NCI-H1694 (cell line): ENCODE results near the gene HNRNPCL2.
"Not testable (repeated sequence)": the region's sequence is repeated elsewhere in the genome, so short reads cannot be mapped to it uniquely, and the experiment has no call there.

Experiments used
- DNase-seq: peaks from one replicate; lab custom pipeline; 2025; lab: John Stamatoyannopoulos, UW

Gene HNRNPCL2

DNA sequence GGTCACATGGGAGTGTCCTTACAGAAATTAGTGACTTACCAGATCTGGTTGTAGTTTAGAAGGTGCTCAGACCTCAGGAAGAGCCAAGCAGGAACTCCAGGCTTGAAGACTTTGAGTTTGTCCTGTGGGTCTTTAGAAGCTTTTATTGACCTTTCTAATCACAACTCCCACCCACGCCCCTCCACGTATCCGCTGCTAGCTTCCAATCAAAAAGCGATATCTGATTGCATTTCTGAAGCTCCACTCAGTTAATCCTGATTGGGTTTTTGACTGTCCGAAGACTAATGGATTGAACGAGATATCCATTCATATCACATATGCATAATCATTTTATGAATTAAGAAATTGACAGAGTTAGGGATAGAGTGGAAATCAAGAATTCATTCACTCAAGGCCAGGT, at the start of gene HNRNPCL2:
Gene HNRNPCL2, minus strand, starts transcription at position 101 of the 400 bp plus-strand sequence. CDS start 454 bp downstream, outside the sequence.
- DNase-seq: not testable (repeated sequence)

DNA sequence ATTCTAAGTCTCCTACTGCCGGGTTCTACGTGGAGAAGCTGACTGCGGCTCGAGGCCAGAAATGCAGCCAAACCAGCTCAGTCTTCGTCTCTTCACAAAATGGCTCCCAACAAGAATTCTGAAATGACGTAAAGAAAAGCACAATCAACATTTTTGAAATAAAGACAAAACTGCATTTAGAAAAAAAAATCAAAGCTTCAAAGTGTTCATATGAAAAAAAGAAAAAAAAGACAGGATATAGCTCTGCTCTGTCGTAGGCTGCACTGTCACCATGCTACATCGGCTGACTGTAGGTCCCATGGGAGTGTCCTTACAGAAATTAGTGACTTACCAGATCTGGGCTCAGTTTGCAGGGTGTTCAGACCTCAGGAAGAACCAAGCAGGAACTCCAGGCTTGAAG, 48.9 kb upstream of the HNRNPCL2 start, which contains the start of gene HNRNPCL4:
Gene HNRNPCL4, minus strand, starts transcription at position 101 of the 400 bp plus-strand sequence. CDS start 164 bp downstream, outside the sequence.
- not testable (repeated sequence) for DNase-seq

DNA sequence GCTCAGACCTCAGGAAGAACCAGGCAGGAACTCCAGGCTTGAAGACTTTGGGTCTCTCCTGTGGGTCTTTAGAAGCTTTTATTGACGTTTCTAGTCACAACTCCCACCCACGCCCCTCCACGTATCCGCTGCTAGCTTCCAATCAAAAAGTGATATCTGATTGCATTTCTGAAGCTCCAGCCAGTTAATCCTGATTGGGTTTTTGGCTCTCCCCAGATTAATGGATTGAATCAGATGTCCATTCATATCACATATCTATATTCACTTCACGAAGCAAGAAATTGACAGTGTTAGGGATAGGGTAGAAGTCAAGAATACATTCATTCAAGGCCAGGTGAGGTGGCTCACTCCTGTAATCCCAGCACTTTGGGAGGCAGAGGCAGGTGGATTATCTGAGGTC, 39.3 kb upstream of the HNRNPCL2 start, which contains the start of gene PRAMEF26:
Gene PRAMEF26, minus strand, starts transcription at position 101 of the 400 bp plus-strand sequence. CDS start 2,914 bp downstream, outside the sequence.
- not testable (repeated sequence) for DNase-seq

DNA sequence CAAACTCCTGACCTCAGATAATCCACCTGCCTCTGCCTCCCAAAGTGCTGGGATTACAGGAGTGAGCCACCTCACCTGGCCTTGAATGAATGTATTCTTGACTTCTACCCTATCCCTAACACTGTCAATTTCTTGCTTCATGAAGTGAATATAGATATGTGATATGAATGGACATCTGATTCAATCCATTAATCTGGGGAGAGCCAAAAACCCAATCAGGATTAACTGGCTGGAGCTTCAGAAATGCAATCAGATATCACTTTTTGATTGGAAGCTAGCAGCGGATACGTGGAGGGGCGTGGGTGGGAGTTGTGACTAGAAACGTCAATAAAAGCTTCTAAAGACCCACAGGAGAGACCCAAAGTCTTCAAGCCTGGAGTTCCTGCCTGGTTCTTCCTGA, 46.2 kb downstream of the HNRNPCL2 start, which contains the start of gene PRAMEF25:
Gene PRAMEF25, plus strand, starts transcription at position 301 of the 400 bp plus-strand sequence. CDS start 2,920 bp downstream, outside the sequence.
- not testable (repeated sequence) for DNase-seq
